Fibroblast of skin of scalp (primary cell): ENCODE data around the gene PTPRN2.
"Not testable (repeated sequence)": the region's sequence is repeated elsewhere in the genome, so short reads cannot be mapped to it uniquely, and the experiment has no call there.

Experiments used
- DNase-seq: peaks from one replicate; pipeline ENCODE4 v3.0.0-alpha.2; 2013

The PTPRN2 gene

GRCh38 chr7:158157460-158157859 is 430.2 kb downstream of the PTPRN2 start:
- no peak for DNase-seq

GRCh38 chr7:158151273-158151672 is 436.4 kb downstream of the PTPRN2 start:
- not testable (repeated sequence) for DNase-seq

- no peak for DNase-seq
Measured at GRCh38 chr7:158150234-158150633, 437.4 kb downstream of the PTPRN2 start.

- DNase-seq = not testable (repeated sequence)
Measured at GRCh38 chr7:158147431-158147830, 440.2 kb downstream of the PTPRN2 start.

GRCh38 chr7:158145370-158145769 is 442.3 kb downstream of the PTPRN2 start:
- no peak for DNase-seq

- no peak for DNase-seq
Measured at GRCh38 chr7:158143196-158144120, 444.2 kb downstream of the PTPRN2 start.

- no peak for DNase-seq
Measured at GRCh38 chr7:158142657-158143056, 445.0 kb downstream of the PTPRN2 start.

- no peak for DNase-seq
Measured at GRCh38 chr7:158141806-158142518, 445.7 kb downstream of the PTPRN2 start.

- DNase-seq = no peak
Measured at GRCh38 chr7:158141221-158141582, 446.4 kb downstream of the PTPRN2 start.

GRCh38 chr7:158140538-158141220 is 446.9 kb downstream of the PTPRN2 start:
- DNase-seq = no peak

- DNase-seq = no peak
Measured at GRCh38 chr7:158139499-158139898, 448.1 kb downstream of the PTPRN2 start.

- DNase-seq = no peak
Measured at GRCh38 chr7:158138329-158138597, 449.4 kb downstream of the PTPRN2 start.

- DNase-seq = no peak
Measured at GRCh38 chr7:158137516-158138328, 449.9 kb downstream of the PTPRN2 start.

- DNase-seq = no peak
Measured at GRCh38 chr7:158135931-158136330, 451.7 kb downstream of the PTPRN2 start.

- no peak for DNase-seq
Measured at GRCh38 chr7:158134824-158135223, 452.8 kb downstream of the PTPRN2 start.

GRCh38 chr7:158133515-158134271 is 453.9 kb downstream of the PTPRN2 start:
- DNase-seq = no peak

GRCh38 chr7:158133057-158133456 is 454.6 kb downstream of the PTPRN2 start:
- no peak for DNase-seq

GRCh38 chr7:158130023-158130409 is 457.6 kb downstream of the PTPRN2 start:
- no peak for DNase-seq

GRCh38 chr7:158129037-158130022 is 458.3 kb downstream of the PTPRN2 start:
- no peak for DNase-seq

GRCh38 chr7:158128572-158128971 is 459.1 kb downstream of the PTPRN2 start:
- no peak for DNase-seq

GRCh38 chr7:158127241-158127640 is 460.4 kb downstream of the PTPRN2 start:
- no peak for DNase-seq
